Smooth muscle cell (in vitro differentiated cells): ENCODE results near the gene RRP9. TPM values are rescaled to one million over a fixed set of nuclear protein-coding genes. Genes with fewer than 3 reads are reported as not detected.

ENCODE experiments used
- DNase-seq: peaks from one replicate; lab custom pipeline; 2025; ENCODE audit not compliant: unreplicated experiment; lab: John Stamatoyannopoulos, UW
- H2AFZ ChIP-seq: fragments of 200-600 bp; sonication (generic); 2 replicates; pipeline ENCODE4 v1.6.0; 2016; ENCODE audit warnings: antibody characterized with exemption, low read depth, mild to moderate bottlenecking
- H3F3A ChIP-seq: fragments of 200-600 bp; sonication (generic); 2 replicates; pipeline ENCODE4 v1.6.0; 2017; ENCODE audit warnings: antibody characterized with exemption, low read depth
- H3K27ac ChIP-seq: fragments of 200-600 bp; sonication (generic); 2 replicates; pipeline ENCODE4 v1.5.1; 2016; ENCODE audit warnings: low read depth, mild to moderate bottlenecking
- H3K27me3 ChIP-seq: fragments of 200-600 bp; sonication (generic); 2 replicates; pipeline ENCODE4 v1.6.1; 2016; ENCODE audit warnings: low read depth, mild to moderate bottlenecking
- H3K36me3 ChIP-seq: fragments of 200-600 bp; sonication (generic); 2 replicates; pipeline ENCODE4 v1.5.1; 2016; ENCODE audit warnings: low read depth
- H3K4me1 ChIP-seq: fragments of 200-600 bp; sonication (generic); 2 replicates; pipeline ENCODE4 v1.5.1; 2016; ENCODE audit warnings: low read depth
- H3K4me2 ChIP-seq: fragments of 200-600 bp; sonication (generic); 2 replicates; pipeline ENCODE4 v1.6.0; 2016; ENCODE audit warnings: mild to moderate bottlenecking
- H3K4me3 ChIP-seq: fragments of 200-600 bp; sonication (generic); 2 replicates; pipeline ENCODE4 v1.5.1; 2016; ENCODE audit warnings: mild to moderate bottlenecking
- H3K79me2 ChIP-seq: fragments of 200-600 bp; sonication (generic); 2 replicates; pipeline ENCODE4 v1.6.0; 2016; ENCODE audit warnings: low read depth, mild to moderate bottlenecking
- H3K9ac ChIP-seq: fragments of 200-600 bp; sonication (generic); 2 replicates; pipeline ENCODE4 v1.6.0; 2016; ENCODE audit warnings: low read depth
- H3K9me3 ChIP-seq: fragments of 200-600 bp; sonication (generic); replicated peaks from 2 replicates; pipeline ENCODE4 v1.5.1; 2016; ENCODE audit warnings: low read depth
- H4K20me1 ChIP-seq: fragments of 200-600 bp; sonication (generic); 2 replicates; pipeline ENCODE4 v1.6.0; 2016; ENCODE audit warnings: low read depth
- CTCF ChIP-seq: fragments of 200-600 bp; sonication (generic); IDR thresholded peaks from 2 replicates; pipeline ENCODE4 v1.5.1; 2017; ENCODE audit warnings: borderline replicate concordance, mild to moderate bottlenecking, antibody characterized with exemption; ENCODE audit not compliant: insufficient read depth, poor library complexity, severe bottlenecking
- WGBS: methylation state at CpG from one replicate; pipeline ENCODE4 v1.1.7; 2016; ENCODE audit warnings: low lambda C conversion rate; 5-methylcytosine and 5-hydroxymethylcytosine counted together
- polyA plus RNA-seq: library from polyadenylated mRNA; unstranded; fragments of >200 nt; fragmentation: Nextera tagmentation; extraction: Ambion mirVana; gene quantifications from 2 replicates; pipeline ENCODE4 v1.2.1, GENCODE V29; 2016
- total RNA-seq: library from RNA; depleted of rRNA; stranded (reverse); fragments of >200 nt; gene quantifications from 2 replicates; pipeline ENCODE4 v1.2.3, GENCODE V29; 2014

RRP9 gene
- total and polyA plus RNA-seq, 2 experiments from 2014 or later = 13.1 to 23.9 TPM

- Histone ChIP-seq H3K79me2 (no peaks in the 10 kb centered on the region), H3K4me3 (no peak overlapping the region), H3K4me2 (no peak overlapping the region), H2AFZ (no peak overlapping the region), H4K20me1 (no peaks in the 10 kb centered on the region), H3K9me3 (no peaks in the 10 kb centered on the region), H3K36me3 (no peaks in the 10 kb centered on the region), H3K4me1 (no peaks in the 10 kb centered on the region), H3F3A (no peaks in the 10 kb centered on the region), H3K9ac (no peak overlapping the region), H3K27ac (no peak overlapping the region), H3K27me3 (no peaks in the 10 kb centered on the region)
- no peak for DNase-seq
- 97% methylated on average over 7 of the region's 7 CpGs for WGBS
- TF ChIP-seq CTCF = no peak
Measured at GRCh38 chr3:51928438-51928837, 13.3 kb downstream of the RRP9 start.

DNA sequence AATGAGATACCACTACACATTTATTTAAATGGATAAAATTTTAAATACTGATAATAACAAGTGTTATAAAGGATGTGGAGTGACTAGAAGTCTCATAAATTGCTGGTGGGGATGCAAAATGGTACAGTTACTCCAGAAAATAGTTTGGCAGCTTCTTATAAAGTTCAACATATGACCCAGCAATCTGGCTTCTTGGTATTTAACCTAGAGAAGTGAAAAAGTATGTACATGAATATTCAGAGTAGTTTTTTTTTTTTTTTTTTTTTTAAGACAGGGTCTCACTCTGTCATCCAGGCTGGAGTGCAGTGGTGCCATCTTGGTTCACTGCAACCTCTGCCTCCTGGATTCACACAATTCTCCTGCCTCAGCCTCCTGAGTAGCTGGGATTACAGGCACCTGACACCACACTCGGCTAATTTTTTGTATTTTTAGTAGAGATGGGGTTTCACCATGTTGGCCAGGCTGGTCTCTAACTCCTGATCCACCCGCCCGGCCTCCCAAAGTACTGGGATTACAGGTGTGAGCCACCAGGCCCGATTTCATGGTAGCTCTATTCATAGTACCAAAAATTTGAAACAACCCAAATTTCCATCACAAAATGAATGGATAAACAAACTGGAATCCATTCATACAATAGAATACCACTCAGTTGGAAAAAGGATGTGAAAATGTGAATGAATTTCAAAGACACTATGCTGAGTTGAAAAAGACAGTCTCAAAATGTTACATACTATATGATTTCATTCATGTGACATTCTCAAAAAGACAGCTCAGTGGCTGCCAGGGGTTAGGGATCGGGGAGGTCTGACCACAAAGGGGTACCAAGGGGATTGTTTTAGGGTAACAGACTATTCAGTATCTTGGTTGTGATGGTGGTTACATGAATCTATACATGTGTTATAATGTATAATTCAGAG lies 14.4 kb downstream of the RRP9 start:
- Histone ChIP-seq H3K27ac (no peak overlapping the region), H3K9ac (no peak overlapping the region), H4K20me1 (no peaks in the 10 kb centered on the region), H3K4me2 (no peak overlapping the region), H3K27me3 (no peaks in the 10 kb centered on the region), H3F3A (no peaks in the 10 kb centered on the region), H3K9me3 (no peaks in the 10 kb centered on the region), H3K4me1 (no peaks in the 10 kb centered on the region), H2AFZ (no peak overlapping the region), H3K36me3 (no peaks in the 10 kb centered on the region), H3K4me3 (no peak overlapping the region), H3K79me2 (no peaks in the 10 kb centered on the region)
- 97% methylated on average over 5 of the region's 5 CpGs for WGBS
- TF ChIP-seq CTCF = no peak
- no peak for DNase-seq

- Histone ChIP-seq H3K36me3 (no peaks in the 10 kb centered on the region), H3K9ac (no peak overlapping the region), H3K4me1 (no peaks in the 10 kb centered on the region), H3F3A (no peaks in the 10 kb centered on the region), H4K20me1 (no peaks in the 10 kb centered on the region), H3K27ac (no peak overlapping the region), H3K79me2 (no peaks in the 10 kb centered on the region), H3K4me2 (no peak overlapping the region), H3K4me3 (no peak overlapping the region), H2AFZ (no peak overlapping the region), H3K27me3 (no peaks in the 10 kb centered on the region), H3K9me3 (no peaks in the 10 kb centered on the region)
- DNase-seq = no peak
- no peak for TF ChIP-seq CTCF
- WGBS = 89% methylated on average over 11 of the region's 11 CpGs
Measured at GRCh38 chr3:51921081-51921578, 20.6 kb downstream of the RRP9 start.
